GM19035 (cell line): ENCODE data around the gene SYNPR.
"Not testable (repeated sequence)": the region's sequence is repeated elsewhere in the genome, so short reads cannot be mapped to it uniquely, and the experiment has no call there.

ENCODE experiments used
- ATAC-seq: cut with Tn5 transposase; IDR thresholded peaks from one replicate; pipeline ENCODE4 v1.9.1; 2021; ENCODE audit not compliant: unreplicated experiment

SYNPR gene

GRCh38 chr3:63278171-63279004, at the start of gene SYNPR:
Gene SYNPR (plus strand): TSS chr3:63278308.
- no peak for ATAC-seq

- peak; percentile 68 for ATAC-seq
Observed at GRCh38 chr3:63228677-63229076, 49.4 kb upstream of the SYNPR start.

GRCh38 chr3:63230146-63230545, 48.0 kb upstream of the SYNPR start:
- no peak for ATAC-seq

DNA sequence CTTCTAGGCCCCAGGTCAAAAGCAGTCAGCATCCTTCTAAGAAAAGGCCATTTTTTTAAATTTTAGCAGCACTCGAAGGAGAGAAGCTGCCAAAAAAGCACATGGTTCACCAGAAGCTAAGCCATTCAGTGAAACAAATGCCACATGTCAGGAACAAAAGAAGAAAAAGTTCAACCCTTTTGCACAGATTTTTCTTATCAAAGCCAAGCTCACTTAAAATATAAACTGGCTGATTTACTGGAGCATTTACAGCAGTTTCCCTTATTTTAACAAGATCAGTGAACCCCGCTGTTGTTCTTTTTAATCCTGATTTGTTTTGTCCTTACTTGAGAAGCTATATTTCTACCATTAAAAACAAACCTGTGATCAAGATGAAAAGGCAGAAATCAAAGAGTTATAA, 46.5 kb upstream of the SYNPR start:
- ATAC-seq, result no peak

- ATAC-seq, result no peak
Observed at GRCh38 chr3:63232764-63233396, 45.2 kb upstream of the SYNPR start.

GRCh38 chr3:63240381-63240902, 37.7 kb upstream of the SYNPR start:
- no peak for ATAC-seq

- no peak for ATAC-seq
Observed at GRCh38 chr3:63242124-63242523, 36.0 kb upstream of the SYNPR start.

GRCh38 chr3:63244486-63244885, 33.6 kb upstream of the SYNPR start:
- ATAC-seq, result no peak

- ATAC-seq, result no peak
Observed at GRCh38 chr3:63245726-63246241, 32.3 kb upstream of the SYNPR start.

DNA sequence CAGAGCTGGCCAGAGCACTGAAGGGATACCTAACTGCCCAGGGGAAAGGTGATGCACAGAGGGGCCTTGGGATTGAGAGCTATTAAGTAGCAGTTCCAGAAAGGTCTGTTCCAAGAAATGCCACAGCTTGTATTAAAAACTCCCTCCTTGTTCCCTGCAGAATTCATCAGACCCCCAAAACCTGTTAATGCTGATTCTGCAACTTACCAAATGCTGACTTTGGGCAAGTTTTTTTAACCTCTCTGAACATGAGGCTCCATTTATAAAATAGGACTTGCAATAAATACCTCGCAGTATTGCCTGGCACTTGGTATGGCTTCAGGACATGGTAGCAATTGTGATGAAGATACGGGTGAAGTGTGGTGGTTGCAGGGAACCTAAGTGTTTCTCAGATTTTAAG, 30.1 kb upstream of the SYNPR start:
- ATAC-seq, result no peak

DNA sequence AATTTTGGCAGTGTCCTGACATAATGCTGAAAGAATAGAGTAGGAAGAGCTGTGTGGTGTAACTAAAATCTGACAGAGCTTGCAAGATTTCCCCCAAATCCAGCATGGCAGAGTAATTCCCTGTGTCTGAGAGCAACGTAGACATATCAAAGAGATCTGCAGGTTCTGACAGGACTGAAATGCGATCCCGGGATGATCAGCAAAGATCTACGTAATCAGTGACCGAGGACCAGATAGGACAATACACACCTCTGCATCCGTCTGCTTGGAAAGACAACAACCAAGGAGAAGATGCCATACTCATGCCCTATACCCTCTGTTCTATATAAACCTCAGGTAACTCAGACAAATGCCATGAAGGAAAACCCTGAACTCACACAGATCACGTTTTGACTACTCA, 26.6 kb upstream of the SYNPR start:
- no peak for ATAC-seq

GRCh38 chr3:63255819-63256218, 22.3 kb upstream of the SYNPR start:
- not testable (repeated sequence) for ATAC-seq

GRCh38 chr3:63264716-63265115, 13.4 kb upstream of the SYNPR start:
- no peak for ATAC-seq

GRCh38 chr3:63274359-63274758, 3.7 kb upstream of the SYNPR start:
- no peak for ATAC-seq

DNA sequence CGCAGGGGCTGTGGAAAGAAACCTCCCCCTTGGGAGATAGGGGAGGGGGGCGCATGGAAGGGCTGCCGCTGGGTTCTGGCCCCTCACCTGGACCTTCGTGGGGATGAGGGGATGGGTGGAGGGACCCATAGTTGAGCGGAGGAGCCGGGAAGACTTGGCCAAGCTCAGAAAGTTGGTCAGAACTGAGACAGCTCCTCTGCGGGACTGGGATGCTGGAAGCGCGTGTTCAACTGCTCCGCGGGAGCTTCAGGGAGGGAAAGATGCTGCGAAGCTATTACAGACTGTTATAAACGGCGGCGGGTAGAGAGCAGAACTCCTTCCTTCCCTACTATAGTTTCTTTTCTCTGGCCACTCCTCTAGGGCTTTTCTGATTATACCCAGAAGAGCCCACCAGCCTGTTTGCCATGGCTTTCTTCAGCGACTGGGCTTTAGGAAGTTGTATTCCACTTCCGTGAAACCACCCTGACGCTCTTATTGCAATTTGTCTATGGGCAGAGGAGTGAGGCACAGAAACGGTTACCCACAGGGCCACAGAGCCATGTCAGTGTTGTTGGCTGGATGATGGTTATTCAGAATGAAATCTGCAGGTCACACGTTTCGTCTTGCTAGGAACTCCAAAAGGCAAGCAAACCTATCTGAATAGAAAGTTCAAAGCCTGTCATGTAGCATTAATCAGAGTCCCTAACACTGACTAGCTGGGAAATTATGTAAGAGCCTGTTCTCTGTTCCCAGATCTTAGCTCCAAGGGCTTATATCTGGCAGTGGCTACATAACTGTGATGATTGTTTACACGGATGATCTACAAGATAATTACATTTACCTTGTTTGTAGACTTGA, 1.1 kb downstream of the SYNPR start:
- no peak for ATAC-seq

DNA sequence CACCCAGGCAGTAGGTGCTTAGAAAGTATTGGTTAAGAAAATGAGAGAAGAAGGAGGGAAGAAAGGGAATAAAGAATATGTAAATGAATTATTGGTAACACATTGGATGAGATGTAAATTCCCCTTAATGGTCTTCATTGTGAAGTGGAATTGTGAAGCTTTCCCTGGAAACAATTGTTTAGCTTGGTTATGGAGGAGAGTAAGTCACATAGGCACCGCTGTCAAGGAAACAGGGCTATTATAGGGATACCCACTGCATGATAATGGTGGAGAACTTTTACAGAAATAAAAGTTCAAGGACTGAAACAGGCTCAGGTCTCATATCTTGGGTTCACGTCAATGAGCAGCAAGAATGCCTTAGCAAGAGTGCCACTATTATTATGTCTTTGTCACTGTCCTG, 9.5 kb downstream of the SYNPR start:
- no peak for ATAC-seq

GRCh38 chr3:63290686-63291085, 12.6 kb downstream of the SYNPR start:
- ATAC-seq, result no peak

DNA sequence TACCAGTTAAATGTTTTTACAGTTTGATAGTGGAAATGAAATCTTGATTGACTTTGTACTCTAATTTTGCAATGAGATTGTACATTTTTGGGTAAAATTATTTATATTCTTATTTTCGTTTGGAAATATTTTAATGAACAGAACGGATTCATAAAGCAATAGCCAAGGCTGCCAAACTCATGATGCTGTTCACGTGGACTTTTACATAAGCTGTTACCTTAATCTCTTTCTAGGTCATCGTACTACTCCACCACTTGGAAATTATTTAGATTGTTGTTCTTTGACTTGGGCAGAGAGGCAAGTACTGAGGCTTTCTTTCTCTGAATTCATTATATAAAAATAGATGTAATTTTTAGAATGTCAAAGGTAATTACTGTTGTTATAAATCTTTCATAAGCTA, 16.2 kb downstream of the SYNPR start:
- ATAC-seq, result no peak

GRCh38 chr3:63295356-63295755, 17.2 kb downstream of the SYNPR start:
- no peak for ATAC-seq

GRCh38 chr3:63295806-63296205, 17.7 kb downstream of the SYNPR start:
- no peak for ATAC-seq

DNA sequence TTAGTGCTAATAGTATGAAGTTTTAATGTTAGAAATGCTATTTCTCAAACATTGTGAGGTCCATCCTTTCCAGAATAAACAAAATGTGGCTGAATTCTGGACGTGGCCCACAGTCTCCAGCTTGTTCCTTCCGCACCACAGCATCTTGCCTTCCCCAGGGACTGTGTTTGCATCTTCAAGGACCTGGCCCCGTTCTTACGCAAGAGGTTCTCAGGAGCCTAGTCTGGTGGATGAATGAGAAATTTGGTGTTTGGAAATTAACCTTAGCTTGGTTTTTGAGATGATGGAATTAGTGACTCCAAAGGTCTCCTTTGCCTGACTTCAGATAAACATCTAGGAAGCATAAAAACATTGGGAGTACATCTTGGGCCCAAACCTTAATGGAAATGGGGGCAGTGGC, 18.1 kb downstream of the SYNPR start:
- ATAC-seq, result no peak
